Measurements from ENCODE around the gene EEF2K.

EEF2K gene

GRCh38 chr16:22255335-22255734, 49.3 kb downstream of the EEF2K start:
- TF ChIP-seq, protein P1, sequence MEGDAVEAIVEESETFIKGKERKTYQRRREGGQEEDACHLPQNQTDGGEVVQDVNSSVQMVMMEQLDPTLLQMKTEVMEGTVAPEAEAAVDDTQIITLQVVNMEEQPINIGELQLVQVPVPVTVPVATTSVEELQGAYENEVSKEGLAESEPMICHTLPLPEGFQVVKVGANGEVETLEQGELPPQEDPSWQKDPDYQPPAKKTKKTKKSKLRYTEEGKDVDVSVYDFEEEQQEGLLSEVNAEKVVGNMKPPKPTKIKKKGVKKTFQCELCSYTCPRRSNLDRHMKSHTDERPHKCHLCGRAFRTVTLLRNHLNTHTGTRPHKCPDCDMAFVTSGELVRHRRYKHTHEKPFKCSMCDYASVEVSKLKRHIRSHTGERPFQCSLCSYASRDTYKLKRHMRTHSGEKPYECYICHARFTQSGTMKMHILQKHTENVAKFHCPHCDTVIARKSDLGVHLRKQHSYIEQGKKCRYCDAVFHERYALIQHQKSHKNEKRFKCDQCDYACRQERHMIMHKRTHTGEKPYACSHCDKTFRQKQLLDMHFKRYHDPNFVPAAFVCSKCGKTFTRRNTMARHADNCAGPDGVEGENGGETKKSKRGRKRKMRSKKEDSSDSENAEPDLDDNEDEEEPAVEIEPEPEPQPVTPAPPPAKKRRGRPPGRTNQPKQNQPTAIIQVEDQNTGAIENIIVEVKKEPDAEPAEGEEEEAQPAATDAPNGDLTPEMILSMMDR (IDR thresholded peaks at IDR 0.05; ENCODE audit: low read depth, low read length, missing control alignments), result no peak
- no peak for DNase-seq (ENCODE audit: low read depth)
- no peak overlapping the region for H3K4me3 ChIP-seq (ENCODE audit: low read depth, low read length)
- in situ Hi-C loops (cut with HindIII; ENCODE audit: low sequenced_read_pairs), result no loop called here

GRCh38 chr16:22257440-22257839, 51.4 kb downstream of the EEF2K start:
- in situ Hi-C loops (cut with HindIII; ENCODE audit: low sequenced_read_pairs), result no loop called here
- TF ChIP-seq, protein P1 (IDR thresholded peaks at IDR 0.05; ENCODE audit: low read depth, low read length, missing control alignments), result no peak
- no peak overlapping the region for H3K4me3 ChIP-seq (ENCODE audit: low read depth, low read length)
- DNase-seq (ENCODE audit: low read depth), result no peak

- TF ChIP-seq, protein P1 (IDR thresholded peaks at IDR 0.05; ENCODE audit: low read depth, low read length, missing control alignments), result no peak
- DNase-seq (ENCODE audit: low read depth), result no peak
- in situ Hi-C loops (cut with HindIII; ENCODE audit: low sequenced_read_pairs), result no loop called here
- no peak overlapping the region for H3K4me3 ChIP-seq (ENCODE audit: low read depth, low read length)
These were observed 54.4 kb downstream of the EEF2K start for GRCh38 chr16:22260490-22260889.

GRCh38 chr16:22262460-22262859, 56.4 kb downstream of the EEF2K start:
- H3K4me3 ChIP-seq (ENCODE audit: low read depth, low read length), result no peak overlapping the region
- DNase-seq (ENCODE audit: low read depth), result no peak
- in situ Hi-C loops (cut with HindIII; ENCODE audit: low sequenced_read_pairs), result no loop called here
- TF ChIP-seq, protein P1 (IDR thresholded peaks at IDR 0.05; ENCODE audit: low read depth, low read length, missing control alignments), result no peak

GRCh38 chr16:22264786-22265185, 58.7 kb downstream of the EEF2K start:
- TF ChIP-seq, protein P1 (IDR thresholded peaks at IDR 0.05; ENCODE audit: low read depth, low read length, missing control alignments), result no peak
- in situ Hi-C loops (cut with HindIII; ENCODE audit: low sequenced_read_pairs), result no loop called here
- no peak overlapping the region for H3K4me3 ChIP-seq (ENCODE audit: low read depth, low read length)
- DNase-seq (ENCODE audit: low read depth), result no peak

DNA sequence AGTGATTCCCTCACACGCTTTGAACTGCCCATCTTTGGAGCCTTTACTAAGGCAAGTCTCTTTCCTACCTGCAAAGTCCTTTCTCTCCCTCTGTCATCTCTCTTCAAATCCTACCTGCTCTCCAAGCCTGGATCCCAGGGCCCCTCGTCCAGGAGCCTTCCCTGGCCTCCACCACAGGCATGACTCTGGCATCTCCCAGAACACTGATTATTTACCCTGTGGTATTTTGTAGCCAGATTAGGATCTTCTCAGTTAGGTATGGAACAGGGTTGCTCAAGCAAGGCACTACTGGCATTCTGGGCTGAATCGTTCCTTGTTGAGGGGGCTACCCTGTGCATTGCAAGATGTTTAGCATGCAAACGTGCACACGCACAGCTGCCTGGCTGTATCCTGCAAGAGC, 59.3 kb downstream of the EEF2K start:
- DNase-seq (ENCODE audit: low read depth), result no peak
- TF ChIP-seq, protein P1 (IDR thresholded peaks at IDR 0.05; ENCODE audit: low read depth, low read length, missing control alignments), result no peak
- in situ Hi-C loops (cut with HindIII; ENCODE audit: low sequenced_read_pairs), result no loop called here
- H3K4me3 ChIP-seq (ENCODE audit: low read depth, low read length), result no peak overlapping the region

DNA sequence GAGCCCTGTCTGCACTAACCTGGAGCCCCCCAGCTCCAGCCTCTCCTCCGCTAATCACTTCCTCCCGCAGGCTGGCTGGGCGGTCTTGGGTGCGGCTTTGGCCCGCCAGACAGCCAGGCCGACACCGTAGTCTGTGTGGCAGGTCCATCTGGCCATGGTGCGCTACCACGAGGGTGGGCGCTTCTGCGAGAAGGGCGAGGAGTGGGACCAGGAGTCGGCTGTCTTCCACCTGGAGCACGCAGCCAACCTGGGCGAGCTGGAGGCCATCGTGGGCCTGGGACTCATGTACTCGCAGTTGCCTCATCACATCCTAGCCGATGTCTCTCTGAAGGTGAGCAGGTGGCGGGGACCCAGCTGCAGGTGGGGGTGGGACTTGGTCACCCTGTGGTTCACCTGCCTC, 60.5 kb downstream of the EEF2K start:
- in situ Hi-C loops (cut with HindIII; ENCODE audit: low sequenced_read_pairs), result no loop called here
- no peak for DNase-seq (ENCODE audit: low read depth)
- TF ChIP-seq, protein P1 (IDR thresholded peaks at IDR 0.05; ENCODE audit: low read depth, low read length, missing control alignments), result no peak
- H3K4me3 ChIP-seq (ENCODE audit: low read depth, low read length), result no peak overlapping the region

Measured in astrocyte of the cerebellum (primary cell).